GM12878 (cell line): ENCODE data around the gene RUVBL2. TPM values are rescaled to one million over a fixed set of nuclear protein-coding genes. Genes with fewer than 3 reads are reported as not detected.

Experiments
- ATAC-seq: fragments of 200-7000 bp; cut with Tn5 transposase; 3 replicates; pipeline ENCODE4 v1.9.1; 2020; ENCODE audit warnings: mild to moderate bottlenecking, moderate library complexity
- BruUV-seq: library from RNA; stranded (reverse); fragments of 400-500 nt; replicated peaks from 2 replicates; lab custom pipeline; 2021; lab: Mats Ljungman, UMichigan
- CTCF ChIA-PET: fragments of 300-600 bp; sonication (Branson Sonifier 250); formaldehyde crosslinking; extraction: SDS; loops from one replicate; lab custom pipeline; 2021; ENCODE audit warnings: inconsistent platforms; lab: Yijun Ruan, JAX
- POLR2A ChIA-PET: fragments of 350-600 bp; formaldehyde crosslinking; extraction: SDS; loops from one replicate; lab custom pipeline; 2021; ENCODE audit warnings: inconsistent platforms; lab: Charles Lee
- RAD21 ChIA-PET: fragments of 300-600 bp; sonication (Branson Sonifier 250); formaldehyde crosslinking; loops from one replicate; lab custom pipeline; 2023; ENCODE audit warnings: antibody characterized with exemption; ENCODE audit not compliant: unreplicated experiment; lab: Charles Lee
- SMC1A ChIA-PET: fragments of 300-600 bp; sonication (Branson Sonifier 250); formaldehyde crosslinking; loops from one replicate; lab custom pipeline; 2023; ENCODE audit not compliant: unreplicated experiment, uncharacterized antibody; lab: Charles Lee
- DNase-seq: peaks from one replicate; pipeline ENCODE4 v3.0.0-alpha.2; 2011; ENCODE audit warnings: low read depth, low spot score
- FAIRE-seq: peaks from 3 replicates; lab custom pipeline; 2011; peaks lifted over from hg19 to GRCh38; lab: Jason Lieb, UNC
- H2AFZ ChIP-seq: 2 replicates; pipeline ENCODE4 v1.6.0; 2011; ENCODE audit warnings: low read depth, low read length, control low read depth; ENCODE audit not compliant: control insufficient read depth
- H3K27ac ChIP-seq: 2 replicates; pipeline ENCODE4 v1.5.1; 2011; ENCODE audit warnings: control low read depth; ENCODE audit not compliant: control insufficient read depth, insufficient read depth
- H3K27me3 ChIP-seq, 2 experiments: replicated peaks in 1 of 2; 2 replicates each; pipeline versions ENCODE4 v1.6.0 to v1.6.1; 2011; ENCODE audit warnings: low read length in 1 of 2; ENCODE audit not compliant: control insufficient read depth in 2 of 2, insufficient read depth in 2 of 2
- H3K36me3 ChIP-seq, 2 experiments: 2 replicates each; pipeline ENCODE4 v1.5.1; 2011; ENCODE audit warnings: low read length in 1 of 2; ENCODE audit not compliant: control insufficient read depth in 2 of 2, insufficient read depth in 2 of 2
- H3K4me1 ChIP-seq: 2 replicates; pipeline ENCODE4 v1.6.1; 2011; ENCODE audit warnings: mild to moderate bottlenecking, low read length, moderate library complexity, mixed read lengths; ENCODE audit not compliant: control insufficient read depth, insufficient read depth
- H3K4me2 ChIP-seq: 2 replicates; pipeline ENCODE4 v1.6.0; 2011; ENCODE audit warnings: control low read depth; ENCODE audit not compliant: control insufficient read depth, insufficient read depth
- H3K4me3 ChIP-seq: fragments of 200-600 bp; sonication (generic); 2 replicates; pipeline ENCODE4 v1.5.1; 2016
- H3K79me2 ChIP-seq: 2 replicates; pipeline ENCODE4 v1.6.0; 2011; ENCODE audit warnings: low read length; ENCODE audit not compliant: control insufficient read depth, insufficient read depth
- H3K9ac ChIP-seq: 2 replicates; pipeline ENCODE4 v1.8.0; 2011; ENCODE audit warnings: low read length, control low read depth, mixed read lengths; ENCODE audit not compliant: control insufficient read depth, insufficient read depth
- H3K9me3 ChIP-seq: replicated peaks from 3 replicates; pipeline ENCODE4 v1.5.1; 2011; ENCODE audit warnings: mild to moderate bottlenecking, low read length; ENCODE audit not compliant: control insufficient read depth, insufficient read depth
- H4K20me1 ChIP-seq: 2 replicates; pipeline ENCODE4 v1.6.0; 2011; ENCODE audit not compliant: control insufficient read depth, insufficient read depth
- BCL11A ChIP-seq: IDR thresholded peaks from 2 replicates; pipeline ENCODE4 v1.6.1; 2011; ENCODE audit warnings: low read depth, low read length
- CREB1 ChIP-seq: IDR thresholded peaks from 2 replicates; pipeline ENCODE4 v1.6.1; 2012; ENCODE audit warnings: low read depth, mild to moderate bottlenecking, inconsistent platforms
- MTA2 ChIP-seq: fragments of 450-650 bp; IDR thresholded peaks from 2 replicates; pipeline ENCODE4 v1.6.1; 2016; ENCODE audit warnings: low read depth, mild to moderate bottlenecking, moderate library complexity
- NFYA ChIP-seq: IDR thresholded peaks from 2 replicates; pipeline ENCODE4 v1.6.1; 2011; ENCODE audit warnings: low read depth, mild to moderate bottlenecking, low read length, improper control_type of control experiment, borderline replicate concordance
- POU2F2 ChIP-seq: IDR thresholded peaks from 3 replicates; pipeline ENCODE4 v1.6.1; 2011; ENCODE audit warnings: low read depth, mild to moderate bottlenecking, low read length, borderline replicate concordance
- SIN3A ChIP-seq: IDR thresholded peaks from 2 replicates; pipeline ENCODE4 v1.6.1; 2012; ENCODE audit warnings: low read depth, low read length, improper control_type of control experiment
- TCF3 ChIP-seq: IDR thresholded peaks from 2 replicates; pipeline ENCODE4 v1.6.1; 2012; ENCODE audit warnings: low read depth, mild to moderate bottlenecking, low read length, borderline replicate concordance; ENCODE audit not compliant: insufficient read depth
- WRNIP1 ChIP-seq: IDR thresholded peaks from 2 replicates; pipeline ENCODE4 v1.6.1; 2011; ENCODE audit warnings: low read depth, low read length, improper control_type of control experiment, borderline replicate concordance
- WGBS: methylation state at CpG from one replicate; pipeline ENCODE4 v1.1.6; 2016; ENCODE audit warnings: low lambda C conversion rate; ENCODE audit not compliant: insufficient replicate concordance, insufficient coverage; ENCODE audit errors: missing lambda C conversion rate; 5-methylcytosine and 5-hydroxymethylcytosine counted together
- in situ Hi-C: fragments of 300-500 bp; cut with MboI; formaldehyde crosslinking; loops from 9 replicates; pipeline ENCODE4 v1.14.3; 2018; ENCODE audit warnings: mixed read lengths
- intact Hi-C: fragments of 100-400 bp; cut with micrococcal nuclease; formaldehyde crosslinking; loops from one replicate; pipeline ENCODE4 v1.14.2; 2022; ENCODE audit not compliant: unreplicated experiment
- polyA plus RNA-seq, 11 experiments: library from polyadenylated mRNA; depleted of rRNA in 4 of 11; unstranded in 6 of 11; stranded (reverse) in 5 of 11; fragments of >200 nt; fragmentation: Nextera tagmentation in 4 of 11; fragmentation: Illumina TruSeq in 1 of 11; extraction: Ambion mirVana in 4 of 11; extraction: Trizol in 1 of 11; gene quantifications; 1 replicate in 1 of 11; 2 replicates in 10 of 11; pipeline versions ENCODE4 v1.2.1 to v1.2.3, GENCODE V29; 2011 to 2016; ENCODE audit warnings: inconsistent platforms in 2 of 11, missing spikeins in 2 of 11, low read depth in 1 of 11
- total RNA-seq, 4 experiments: library from RNA; depleted of rRNA in 3 of 4; stranded (reverse); fragments of >200 nt in 3 of 4; fragmentation: Illumina TruSeq in 1 of 4; extraction: Trizol in 1 of 4; gene quantifications; 2 replicates each; pipeline versions ENCODE4 v1.2.1 to v1.2.3, GENCODE V29; 2013 to 2021
- TF ChIP-seq, protein P1 (sequence below): IDR thresholded peaks from 2 replicates; pipeline ENCODE4 v1.6.1; 2011; ENCODE audit warnings: mild to moderate bottlenecking, low read depth, low read length, moderate library complexity; ENCODE audit not compliant: insufficient replicate concordance
- TF ChIP-seq, protein P2 (sequence below): fragments of 150-350 bp; IDR thresholded peaks from 2 replicates; pipeline ENCODE4 v1.6.1; 2016; ENCODE audit warnings: low read depth, low read length
- TF ChIP-seq, protein P3 (sequence below): fragments of 450-650 bp; IDR thresholded peaks from 2 replicates; pipeline ENCODE4 v1.6.1; 2017; ENCODE audit warnings: mild to moderate bottlenecking, low read depth, inconsistent platforms; ENCODE audit not compliant: poor library complexity, severe bottlenecking
- TF ChIP-seq, protein P4 (sequence below): fragments of 450-650 bp; IDR thresholded peaks from 2 replicates; pipeline ENCODE4 v1.6.1; 2018; ENCODE audit warnings: borderline replicate concordance, mild to moderate bottlenecking; ENCODE audit not compliant: partially characterized antibody
- TF ChIP-seq, protein P5 (sequence below): fragments of 450-650 bp; conservative IDR thresholded peaks from 2 replicates; pipeline ENCODE4 v1.6.1; 2017; ENCODE audit warnings: mild to moderate bottlenecking, moderate library complexity

The RUVBL2 gene
- total and polyA plus RNA-seq, 10 of the 15 experiments (the other 5 are each of a cell fraction or from before 2014, with no cell fraction given), result 33.8 to 224 (median 125) TPM

DNA sequence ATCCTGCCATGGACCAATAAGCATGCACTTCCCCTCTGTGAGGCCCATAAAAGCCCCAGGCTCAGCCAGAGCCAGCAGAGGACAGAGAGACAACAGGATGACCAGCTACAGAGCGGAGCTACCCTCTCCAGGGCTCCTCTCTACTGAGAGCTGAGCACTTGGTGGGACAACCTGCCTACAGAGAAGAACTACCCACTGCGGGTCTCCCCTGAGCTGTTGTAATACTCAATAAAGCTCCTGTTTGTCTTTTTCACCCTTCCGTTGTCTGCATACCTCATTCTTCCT, 46.5 kb upstream of the RUVBL2 start:
- intact Hi-C loops (no loop called here), in situ Hi-C loops (no loop called here)
- 75% methylated on average over 3 of the region's 3 CpGs for WGBS
- ChIA-PET SMC1A (no interaction called here), RAD21 (no interaction called here), POLR2A (no interaction called here), CTCF (interaction anchor here (0.9 kb wide), 1 partner anchor 106 kb away, joined by 3 read pairs; no protein-coding TSS in a partner anchor)
- Histone ChIP-seq H3K79me2 (no peaks in the 10 kb centered on the region), H3K27me3 (no peaks in the 10 kb centered on the region), H2AFZ (no peak overlapping the region), H3K27ac (no peak overlapping the region), H3K9ac (no peak overlapping the region), H3K4me3 (no peak overlapping the region), H4K20me1 (no peaks in the 10 kb centered on the region), H3K4me1 (no peaks in the 10 kb centered on the region), H3K4me2 (no peak overlapping the region), H3K9me3 (peaks cover 10% of the 10 kb centered on the region; the same call in 1 of the 3 replicates), H3K36me3 (no peaks in the 10 kb centered on the region)
- no TSS peak for BruUV-seq
- DNase-seq (no peak), ATAC-seq (no peak), FAIRE-seq (no peak)
- no peak for TF ChIP-seq BCL11A
- no peak for TF ChIP-seq SIN3A
- TF ChIP-seq, protein P1, sequence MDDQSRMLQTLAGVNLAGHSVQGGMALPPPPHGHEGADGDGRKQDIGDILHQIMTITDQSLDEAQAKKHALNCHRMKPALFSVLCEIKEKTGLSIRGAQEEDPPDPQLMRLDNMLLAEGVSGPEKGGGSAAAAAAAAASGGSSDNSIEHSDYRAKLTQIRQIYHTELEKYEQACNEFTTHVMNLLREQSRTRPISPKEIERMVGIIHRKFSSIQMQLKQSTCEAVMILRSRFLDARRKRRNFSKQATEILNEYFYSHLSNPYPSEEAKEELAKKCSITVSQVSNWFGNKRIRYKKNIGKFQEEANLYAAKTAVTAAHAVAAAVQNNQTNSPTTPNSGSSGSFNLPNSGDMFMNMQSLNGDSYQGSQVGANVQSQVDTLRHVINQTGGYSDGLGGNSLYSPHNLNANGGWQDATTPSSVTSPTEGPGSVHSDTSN, result no peak
- TF ChIP-seq, protein P2, sequence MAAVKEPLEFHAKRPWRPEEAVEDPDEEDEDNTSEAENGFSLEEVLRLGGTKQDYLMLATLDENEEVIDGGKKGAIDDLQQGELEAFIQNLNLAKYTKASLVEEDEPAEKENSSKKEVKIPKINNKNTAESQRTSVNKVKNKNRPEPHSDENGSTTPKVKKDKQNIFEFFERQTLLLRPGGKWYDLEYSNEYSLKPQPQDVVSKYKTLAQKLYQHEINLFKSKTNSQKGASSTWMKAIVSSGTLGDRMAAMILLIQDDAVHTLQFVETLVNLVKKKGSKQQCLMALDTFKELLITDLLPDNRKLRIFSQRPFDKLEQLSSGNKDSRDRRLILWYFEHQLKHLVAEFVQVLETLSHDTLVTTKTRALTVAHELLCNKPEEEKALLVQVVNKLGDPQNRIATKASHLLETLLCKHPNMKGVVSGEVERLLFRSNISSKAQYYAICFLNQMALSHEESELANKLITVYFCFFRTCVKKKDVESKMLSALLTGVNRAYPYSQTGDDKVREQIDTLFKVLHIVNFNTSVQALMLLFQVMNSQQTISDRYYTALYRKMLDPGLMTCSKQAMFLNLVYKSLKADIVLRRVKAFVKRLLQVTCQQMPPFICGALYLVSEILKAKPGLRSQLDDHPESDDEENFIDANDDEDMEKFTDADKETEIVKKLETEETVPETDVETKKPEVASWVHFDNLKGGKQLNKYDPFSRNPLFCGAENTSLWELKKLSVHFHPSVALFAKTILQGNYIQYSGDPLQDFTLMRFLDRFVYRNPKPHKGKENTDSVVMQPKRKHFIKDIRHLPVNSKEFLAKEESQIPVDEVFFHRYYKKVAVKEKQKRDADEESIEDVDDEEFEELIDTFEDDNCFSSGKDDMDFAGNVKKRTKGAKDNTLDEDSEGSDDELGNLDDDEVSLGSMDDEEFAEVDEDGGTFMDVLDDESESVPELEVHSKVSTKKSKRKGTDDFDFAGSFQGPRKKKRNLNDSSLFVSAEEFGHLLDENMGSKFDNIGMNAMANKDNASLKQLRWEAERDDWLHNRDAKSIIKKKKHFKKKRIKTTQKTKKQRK, result no peak
- TF ChIP-seq CREB1, result no peak
- TF ChIP-seq TCF3, result no peak
- TF ChIP-seq, protein P3, sequence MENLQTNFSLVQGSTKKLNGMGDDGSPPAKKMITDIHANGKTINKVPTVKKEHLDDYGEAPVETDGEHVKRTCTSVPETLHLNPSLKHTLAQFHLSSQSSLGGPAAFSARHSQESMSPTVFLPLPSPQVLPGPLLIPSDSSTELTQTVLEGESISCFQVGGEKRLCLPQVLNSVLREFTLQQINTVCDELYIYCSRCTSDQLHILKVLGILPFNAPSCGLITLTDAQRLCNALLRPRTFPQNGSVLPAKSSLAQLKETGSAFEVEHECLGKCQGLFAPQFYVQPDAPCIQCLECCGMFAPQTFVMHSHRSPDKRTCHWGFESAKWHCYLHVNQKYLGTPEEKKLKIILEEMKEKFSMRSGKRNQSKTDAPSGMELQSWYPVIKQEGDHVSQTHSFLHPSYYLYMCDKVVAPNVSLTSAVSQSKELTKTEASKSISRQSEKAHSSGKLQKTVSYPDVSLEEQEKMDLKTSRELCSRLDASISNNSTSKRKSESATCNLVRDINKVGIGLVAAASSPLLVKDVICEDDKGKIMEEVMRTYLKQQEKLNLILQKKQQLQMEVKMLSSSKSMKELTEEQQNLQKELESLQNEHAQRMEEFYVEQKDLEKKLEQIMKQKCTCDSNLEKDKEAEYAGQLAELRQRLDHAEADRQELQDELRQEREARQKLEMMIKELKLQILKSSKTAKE, result no peak
- TF ChIP-seq, protein P4, sequence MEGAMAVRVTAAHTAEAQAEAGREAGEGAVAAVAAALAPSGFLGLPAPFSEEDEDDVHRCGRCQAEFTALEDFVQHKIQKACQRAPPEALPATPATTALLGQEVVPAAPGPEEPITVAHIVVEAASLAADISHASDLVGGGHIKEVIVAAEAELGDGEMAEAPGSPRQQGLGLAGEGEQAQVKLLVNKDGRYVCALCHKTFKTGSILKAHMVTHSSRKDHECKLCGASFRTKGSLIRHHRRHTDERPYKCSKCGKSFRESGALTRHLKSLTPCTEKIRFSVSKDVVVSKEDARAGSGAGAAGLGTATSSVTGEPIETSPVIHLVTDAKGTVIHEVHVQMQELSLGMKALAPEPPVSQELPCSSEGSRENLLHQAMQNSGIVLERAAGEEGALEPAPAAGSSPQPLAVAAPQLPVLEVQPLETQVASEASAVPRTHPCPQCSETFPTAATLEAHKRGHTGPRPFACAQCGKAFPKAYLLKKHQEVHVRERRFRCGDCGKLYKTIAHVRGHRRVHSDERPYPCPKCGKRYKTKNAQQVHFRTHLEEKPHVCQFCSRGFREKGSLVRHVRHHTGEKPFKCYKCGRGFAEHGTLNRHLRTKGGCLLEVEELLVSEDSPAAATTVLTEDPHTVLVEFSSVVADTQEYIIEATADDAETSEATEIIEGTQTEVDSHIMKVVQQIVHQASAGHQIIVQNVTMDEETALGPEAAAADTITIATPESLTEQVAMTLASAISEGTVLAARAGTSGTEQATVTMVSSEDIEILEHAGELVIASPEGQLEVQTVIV, result no peak
- TF ChIP-seq POU2F2, result no peak
- no peak for TF ChIP-seq MTA2
- TF ChIP-seq, protein P5, sequence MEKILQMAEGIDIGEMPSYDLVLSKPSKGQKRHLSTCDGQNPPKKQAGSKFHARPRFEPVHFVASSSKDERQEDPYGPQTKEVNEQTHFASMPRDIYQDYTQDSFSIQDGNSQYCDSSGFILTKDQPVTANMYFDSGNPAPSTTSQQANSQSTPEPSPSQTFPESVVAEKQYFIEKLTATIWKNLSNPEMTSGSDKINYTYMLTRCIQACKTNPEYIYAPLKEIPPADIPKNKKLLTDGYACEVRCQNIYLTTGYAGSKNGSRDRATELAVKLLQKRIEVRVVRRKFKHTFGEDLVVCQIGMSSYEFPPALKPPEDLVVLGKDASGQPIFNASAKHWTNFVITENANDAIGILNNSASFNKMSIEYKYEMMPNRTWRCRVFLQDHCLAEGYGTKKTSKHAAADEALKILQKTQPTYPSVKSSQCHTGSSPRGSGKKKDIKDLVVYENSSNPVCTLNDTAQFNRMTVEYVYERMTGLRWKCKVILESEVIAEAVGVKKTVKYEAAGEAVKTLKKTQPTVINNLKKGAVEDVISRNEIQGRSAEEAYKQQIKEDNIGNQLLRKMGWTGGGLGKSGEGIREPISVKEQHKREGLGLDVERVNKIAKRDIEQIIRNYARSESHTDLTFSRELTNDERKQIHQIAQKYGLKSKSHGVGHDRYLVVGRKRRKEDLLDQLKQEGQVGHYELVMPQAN, result no peak
- TF ChIP-seq WRNIP1, result no peak
- no peak for TF ChIP-seq NFYA
